ENCODE measurements around the gene LBX1.

DNA sequence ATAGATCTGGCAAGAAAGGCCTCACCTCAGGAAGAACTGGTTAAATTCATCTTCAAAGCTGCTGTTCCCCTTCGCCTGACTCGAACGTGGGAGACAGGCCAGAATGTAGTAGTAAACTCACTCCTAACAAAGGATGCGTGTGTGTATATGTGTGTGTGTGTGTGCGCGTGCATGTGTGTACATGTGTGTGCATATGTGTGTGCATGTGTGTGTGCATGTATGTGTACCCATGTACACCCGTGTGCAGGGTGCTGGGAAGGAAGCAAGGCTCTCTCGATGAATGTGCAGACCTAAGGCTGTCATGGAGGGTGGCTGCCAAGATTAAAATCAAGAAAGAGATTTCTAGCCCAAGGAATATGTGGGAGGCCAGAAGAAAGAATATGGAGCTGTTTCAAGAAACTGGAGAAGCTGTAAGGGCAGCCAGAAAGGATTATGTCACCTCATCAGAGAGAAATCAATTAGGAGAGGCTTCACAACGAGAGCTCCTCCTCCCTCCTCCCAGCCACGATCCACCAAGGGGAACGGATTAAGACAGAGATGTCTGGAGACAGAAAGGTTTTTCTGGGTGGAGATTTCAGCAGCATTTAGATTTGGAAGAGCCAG is 34.0 kb upstream of the LBX1 start:
- TF ChIP-seq, protein P1, sequence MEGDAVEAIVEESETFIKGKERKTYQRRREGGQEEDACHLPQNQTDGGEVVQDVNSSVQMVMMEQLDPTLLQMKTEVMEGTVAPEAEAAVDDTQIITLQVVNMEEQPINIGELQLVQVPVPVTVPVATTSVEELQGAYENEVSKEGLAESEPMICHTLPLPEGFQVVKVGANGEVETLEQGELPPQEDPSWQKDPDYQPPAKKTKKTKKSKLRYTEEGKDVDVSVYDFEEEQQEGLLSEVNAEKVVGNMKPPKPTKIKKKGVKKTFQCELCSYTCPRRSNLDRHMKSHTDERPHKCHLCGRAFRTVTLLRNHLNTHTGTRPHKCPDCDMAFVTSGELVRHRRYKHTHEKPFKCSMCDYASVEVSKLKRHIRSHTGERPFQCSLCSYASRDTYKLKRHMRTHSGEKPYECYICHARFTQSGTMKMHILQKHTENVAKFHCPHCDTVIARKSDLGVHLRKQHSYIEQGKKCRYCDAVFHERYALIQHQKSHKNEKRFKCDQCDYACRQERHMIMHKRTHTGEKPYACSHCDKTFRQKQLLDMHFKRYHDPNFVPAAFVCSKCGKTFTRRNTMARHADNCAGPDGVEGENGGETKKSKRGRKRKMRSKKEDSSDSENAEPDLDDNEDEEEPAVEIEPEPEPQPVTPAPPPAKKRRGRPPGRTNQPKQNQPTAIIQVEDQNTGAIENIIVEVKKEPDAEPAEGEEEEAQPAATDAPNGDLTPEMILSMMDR (IDR thresholded peaks at IDR 0.05) = no peak
- no peak for TF ChIP-seq POLR2A (IDR thresholded peaks at IDR 0.05)
